SK-N-SH (cell line): ENCODE results near the gene VPS26B. TPM values are rescaled to one million over a fixed set of nuclear protein-coding genes. Genes with fewer than 3 reads are reported as not detected.

Experiments used
- CTCF ChIA-PET: fragments of 300-600, 350-600 bp; formaldehyde crosslinking; extraction: SDS; loops from one replicate; lab custom pipeline; 2021; lab: Yijun Ruan, JAX
- POLR2A ChIA-PET: fragments of 350-600 bp; sonication (Branson Sonifier 250); formaldehyde crosslinking; extraction: SDS; loops from one replicate; lab custom pipeline; 2020; ENCODE audit warnings: antibody characterized with exemption, inconsistent platforms; lab: Yijun Ruan, JAX
- DNase-seq: peaks from one replicate; pipeline ENCODE4 v3.0.0; 2012
- H2AFZ ChIP-seq: fragments of 200-600 bp; sonication (generic); 2 replicates; pipeline ENCODE4 v1.8.1; 2016; ENCODE audit warnings: antibody characterized with exemption, mild to moderate bottlenecking, low read depth
- H3F3A ChIP-seq: fragments of 200-600 bp; sonication (generic); replicated peaks from 2 replicates; pipeline ENCODE3; 2016; ENCODE audit warnings: antibody characterized with exemption, mild to moderate bottlenecking; ENCODE audit not compliant: insufficient read depth
- H3K27ac ChIP-seq, 2 experiments: fragments of 200-500 bp in 1 of 2; fragments of 200-600 bp in 1 of 2; sonication (Bioruptor generic) in 1 of 2; sonication (generic), shearing (Covaris generic) in 1 of 2; 2 replicates each; pipeline versions ENCODE4 v1.5.1 to v1.6.1; 2014 to 2016; ENCODE audit warnings: low read depth in 2 of 2, inconsistent platforms in 1 of 2, low read length in 1 of 2, mild to moderate bottlenecking in 1 of 2, mixed read lengths in 1 of 2
- H3K27me3 ChIP-seq: fragments of 200-600 bp; sonication (generic), shearing (Covaris generic); 2 replicates; pipeline ENCODE4 v1.6.1; 2016; ENCODE audit warnings: mixed run types; ENCODE audit not compliant: insufficient read depth
- H3K36me3 ChIP-seq, 2 experiments: fragments of 200-500 bp in 1 of 2; fragments of 200-600 bp in 1 of 2; sonication (Bioruptor generic) in 1 of 2; sonication (generic) in 1 of 2; replicated peaks in 1 of 2; 2 replicates each; pipeline versions ENCODE3 to v1.5.1; 2014 to 2016; ENCODE audit warnings: low read length in 1 of 2, mild to moderate bottlenecking in 1 of 2; ENCODE audit not compliant: insufficient read depth in 2 of 2, control insufficient read depth in 1 of 2
- H3K4me1 ChIP-seq, 2 experiments: fragments of 200-500 bp in 1 of 2; fragments of 200-600 bp in 1 of 2; sonication (Bioruptor generic) in 1 of 2; sonication (generic), shearing (Covaris generic) in 1 of 2; 2 replicates each; pipeline versions ENCODE4 v1.5.1 to v1.6.1; 2014 to 2016; ENCODE audit warnings: low read depth in 1 of 2, low read length in 1 of 2, mixed run types in 1 of 2; ENCODE audit not compliant: insufficient read depth in 2 of 2, control insufficient read depth in 1 of 2
- H3K4me2 ChIP-seq: fragments of 200-600 bp; sonication (generic), shearing (Covaris generic); 2 replicates; pipeline ENCODE4 v1.6.1; 2017; ENCODE audit warnings: mixed run types
- H3K4me3 ChIP-seq, 2 experiments: fragments of 200-500 bp in 1 of 2; fragments of 200-600 bp in 1 of 2; sonication (Bioruptor generic) in 1 of 2; sonication (generic), shearing (Covaris generic) in 1 of 2; 2 replicates each; pipeline versions ENCODE4 v1.5.1 to v1.8.1; 2014 to 2016; ENCODE audit warnings: low read depth in 2 of 2, inconsistent platforms in 1 of 2, low read length in 1 of 2, mild to moderate bottlenecking in 1 of 2, mixed read lengths in 1 of 2, moderate library complexity in 1 of 2
- H3K79me2 ChIP-seq: fragments of 200-600 bp; sonication (generic); 2 replicates; pipeline ENCODE4 v1.8.1; 2017; ENCODE audit warnings: mild to moderate bottlenecking; ENCODE audit not compliant: insufficient read depth
- H3K9ac ChIP-seq: fragments of 200-600 bp; sonication (generic); 2 replicates; pipeline ENCODE4 v1.6.1; 2017; ENCODE audit warnings: mixed run types
- H3K9me2 ChIP-seq: fragments of 200-600 bp; sonication (generic); 2 replicates; pipeline ENCODE4 v1.6.1; 2017; ENCODE audit warnings: mixed run types
- H3K9me3 ChIP-seq: fragments of 200-600 bp; sonication (generic); 2 replicates; pipeline ENCODE4 v1.6.1; 2017; ENCODE audit warnings: mixed run types, mild to moderate bottlenecking, moderate library complexity
- H4K20me1 ChIP-seq: fragments of 200-600 bp; sonication (generic); 2 replicates; pipeline ENCODE4 v1.6.1; 2017; ENCODE audit warnings: mild to moderate bottlenecking, mixed run types; ENCODE audit not compliant: insufficient read depth
- FOSL2 ChIP-seq: IDR thresholded peaks from 2 replicates; pipeline ENCODE4 v1.4.0; 2012; ENCODE audit warnings: low read depth, mild to moderate bottlenecking, moderate library complexity, borderline replicate concordance
- FOXM1 ChIP-seq: IDR thresholded peaks from 2 replicates; pipeline ENCODE4 v1.4.0; 2012; ENCODE audit warnings: low read depth, mild to moderate bottlenecking
- POLR2AphosphoS5 ChIP-seq: IDR thresholded peaks from 2 replicates; pipeline ENCODE4 v1.6.1; 2012; ENCODE audit warnings: low read depth, low read length
- RCOR1 ChIP-seq: fragments of 150-350 bp; IDR thresholded peaks from 2 replicates; pipeline ENCODE4 v1.6.1; 2017; ENCODE audit warnings: antibody characterized with exemption, low read length
- SIN3A ChIP-seq: IDR thresholded peaks from 2 replicates; pipeline ENCODE4 v1.6.1; 2012; ENCODE audit warnings: low read depth, mild to moderate bottlenecking, low read length, moderate library complexity, borderline replicate concordance
- SMC3 ChIP-seq: IDR thresholded peaks from 2 replicates; pipeline ENCODE4 v1.6.1; 2012; ENCODE audit warnings: low read depth, low read length, improper control_type of control experiment
- WGBS: methylation state at CpG from one replicate; pipeline ENCODE4 v1.1.6; 2017; ENCODE audit warnings: low lambda C conversion rate; 5-methylcytosine and 5-hydroxymethylcytosine counted together
- polyA plus RNA-seq, 3 experiments: library from polyadenylated mRNA; depleted of rRNA; stranded (reverse); fragments of >200 nt; gene quantifications; 2 replicates each; pipeline ENCODE4 v1.2.3, GENCODE V29; 2012
- TF ChIP-seq, protein P1 (sequence below): fragments of 200-600 bp; sonication (generic); IDR thresholded peaks from 2 replicates; pipeline ENCODE4 v1.6.1; 2017; ENCODE audit warnings: antibody characterized with exemption, mild to moderate bottlenecking, moderate library complexity
- TF ChIP-seq, protein P2 (sequence below): IDR thresholded peaks from 2 replicates; pipeline ENCODE4 v1.6.1; 2012; ENCODE audit warnings: mild to moderate bottlenecking, low read depth, low read length, moderate library complexity
- TF ChIP-seq, protein P3 (sequence below): IDR thresholded peaks from 2 replicates; pipeline ENCODE4 v1.4.0; 2012; ENCODE audit warnings: low read depth

VPS26B gene
- polyA plus RNA-seq, 1 of the 3 experiments (the other 2 are of a cell fraction): 53.0 TPM

DNA sequence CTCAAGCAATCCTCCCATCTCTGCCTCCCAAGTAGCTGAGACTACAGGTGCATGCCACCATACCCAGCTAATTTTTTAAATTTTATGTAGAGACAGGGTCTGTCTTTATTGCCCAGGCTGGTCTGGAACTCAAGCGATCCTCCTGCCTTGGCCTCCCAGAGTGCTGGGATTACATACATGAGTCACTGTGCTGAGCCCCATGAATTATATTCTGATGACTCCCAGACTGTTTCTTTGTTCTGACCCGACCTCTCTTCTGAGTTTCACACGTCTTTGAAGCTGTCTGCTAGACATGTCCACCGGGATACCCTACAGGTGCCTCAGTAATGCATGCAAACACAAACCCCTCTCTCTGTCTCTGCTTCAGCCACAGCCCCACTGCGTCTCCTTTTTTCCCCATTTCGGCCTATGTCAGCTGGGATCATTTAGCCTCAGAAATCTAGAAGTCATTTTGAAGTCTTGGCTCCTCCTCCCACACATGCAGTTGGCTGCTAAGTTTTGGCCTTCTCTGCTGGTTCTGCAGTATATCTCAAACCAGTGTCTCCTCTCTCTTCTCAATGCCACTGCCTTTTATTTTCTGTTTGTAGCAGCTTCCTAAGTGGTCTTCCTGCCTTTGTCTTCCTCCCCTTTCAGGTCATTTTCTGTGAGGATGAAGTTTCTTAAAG lies 4.8 kb downstream of the VPS26B start (continued):
- TF ChIP-seq, protein P1, sequence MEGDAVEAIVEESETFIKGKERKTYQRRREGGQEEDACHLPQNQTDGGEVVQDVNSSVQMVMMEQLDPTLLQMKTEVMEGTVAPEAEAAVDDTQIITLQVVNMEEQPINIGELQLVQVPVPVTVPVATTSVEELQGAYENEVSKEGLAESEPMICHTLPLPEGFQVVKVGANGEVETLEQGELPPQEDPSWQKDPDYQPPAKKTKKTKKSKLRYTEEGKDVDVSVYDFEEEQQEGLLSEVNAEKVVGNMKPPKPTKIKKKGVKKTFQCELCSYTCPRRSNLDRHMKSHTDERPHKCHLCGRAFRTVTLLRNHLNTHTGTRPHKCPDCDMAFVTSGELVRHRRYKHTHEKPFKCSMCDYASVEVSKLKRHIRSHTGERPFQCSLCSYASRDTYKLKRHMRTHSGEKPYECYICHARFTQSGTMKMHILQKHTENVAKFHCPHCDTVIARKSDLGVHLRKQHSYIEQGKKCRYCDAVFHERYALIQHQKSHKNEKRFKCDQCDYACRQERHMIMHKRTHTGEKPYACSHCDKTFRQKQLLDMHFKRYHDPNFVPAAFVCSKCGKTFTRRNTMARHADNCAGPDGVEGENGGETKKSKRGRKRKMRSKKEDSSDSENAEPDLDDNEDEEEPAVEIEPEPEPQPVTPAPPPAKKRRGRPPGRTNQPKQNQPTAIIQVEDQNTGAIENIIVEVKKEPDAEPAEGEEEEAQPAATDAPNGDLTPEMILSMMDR: no peak

DNA sequence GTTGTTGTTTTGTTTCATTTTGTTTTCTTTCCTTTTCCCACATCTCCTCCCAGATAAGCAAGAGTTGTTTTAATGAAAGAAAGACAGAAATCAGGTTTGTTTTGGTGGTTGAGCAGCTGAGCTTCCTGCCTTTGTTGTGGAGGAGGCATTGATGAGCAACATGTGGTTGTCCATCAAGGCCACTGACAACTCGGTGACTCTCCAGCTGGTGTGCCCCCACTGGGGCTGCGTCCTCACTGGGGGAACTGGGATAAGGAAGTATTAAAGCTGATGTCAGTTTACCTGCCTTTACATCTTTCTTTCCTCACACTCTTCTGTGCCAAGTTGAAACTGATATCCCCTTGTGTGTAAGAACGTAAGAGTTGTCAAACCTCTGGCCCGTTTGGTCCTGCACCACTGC lies 5.9 kb downstream of the VPS26B start:
- CTCF ChIA-PET: interaction anchor here (0.6 to 1.6 kb wide), 5 partner anchors 14 to 23 kb away, joined by 3 to 5 read pairs (median 4); partner anchors contain the start of gene ACAD8
- H3K4me3 ChIP-seq: no peak overlapping the region
- no peak overlapping the region for H3K9ac ChIP-seq
- no peaks in the 10 kb centered on the region for H3F3A ChIP-seq
- peak overlapping the region in 1 of 2 experiments; percentile 96; a peak in 2 of 4 replicates for H3K27ac ChIP-seq
- H3K36me3 ChIP-seq: peaks cover 7 to 17% of the 10 kb centered on the region in 2 experiments
- H3K9me2 ChIP-seq: no peaks in the 10 kb centered on the region
- H3K4me1 ChIP-seq: peaks cover 6 to 72% of the 10 kb centered on the region in 2 experiments; a peak in 3 of 4 replicates
- no peak overlapping the region for H3K4me2 ChIP-seq
- H4K20me1 ChIP-seq: peaks cover 17% of the 10 kb centered on the region
- no peak for DNase-seq
- H2AFZ ChIP-seq: no peak overlapping the region
- no peak for TF ChIP-seq FOSL2
- no peak for TF ChIP-seq FOXM1
- TF ChIP-seq SIN3A: no peak
- TF ChIP-seq POLR2AphosphoS5: no peak
- TF ChIP-seq, protein P2, sequence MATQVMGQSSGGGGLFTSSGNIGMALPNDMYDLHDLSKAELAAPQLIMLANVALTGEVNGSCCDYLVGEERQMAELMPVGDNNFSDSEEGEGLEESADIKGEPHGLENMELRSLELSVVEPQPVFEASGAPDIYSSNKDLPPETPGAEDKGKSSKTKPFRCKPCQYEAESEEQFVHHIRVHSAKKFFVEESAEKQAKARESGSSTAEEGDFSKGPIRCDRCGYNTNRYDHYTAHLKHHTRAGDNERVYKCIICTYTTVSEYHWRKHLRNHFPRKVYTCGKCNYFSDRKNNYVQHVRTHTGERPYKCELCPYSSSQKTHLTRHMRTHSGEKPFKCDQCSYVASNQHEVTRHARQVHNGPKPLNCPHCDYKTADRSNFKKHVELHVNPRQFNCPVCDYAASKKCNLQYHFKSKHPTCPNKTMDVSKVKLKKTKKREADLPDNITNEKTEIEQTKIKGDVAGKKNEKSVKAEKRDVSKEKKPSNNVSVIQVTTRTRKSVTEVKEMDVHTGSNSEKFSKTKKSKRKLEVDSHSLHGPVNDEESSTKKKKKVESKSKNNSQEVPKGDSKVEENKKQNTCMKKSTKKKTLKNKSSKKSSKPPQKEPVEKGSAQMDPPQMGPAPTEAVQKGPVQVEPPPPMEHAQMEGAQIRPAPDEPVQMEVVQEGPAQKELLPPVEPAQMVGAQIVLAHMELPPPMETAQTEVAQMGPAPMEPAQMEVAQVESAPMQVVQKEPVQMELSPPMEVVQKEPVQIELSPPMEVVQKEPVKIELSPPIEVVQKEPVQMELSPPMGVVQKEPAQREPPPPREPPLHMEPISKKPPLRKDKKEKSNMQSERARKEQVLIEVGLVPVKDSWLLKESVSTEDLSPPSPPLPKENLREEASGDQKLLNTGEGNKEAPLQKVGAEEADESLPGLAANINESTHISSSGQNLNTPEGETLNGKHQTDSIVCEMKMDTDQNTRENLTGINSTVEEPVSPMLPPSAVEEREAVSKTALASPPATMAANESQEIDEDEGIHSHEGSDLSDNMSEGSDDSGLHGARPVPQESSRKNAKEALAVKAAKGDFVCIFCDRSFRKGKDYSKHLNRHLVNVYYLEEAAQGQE: no peak
- TF ChIP-seq, protein P3, sequence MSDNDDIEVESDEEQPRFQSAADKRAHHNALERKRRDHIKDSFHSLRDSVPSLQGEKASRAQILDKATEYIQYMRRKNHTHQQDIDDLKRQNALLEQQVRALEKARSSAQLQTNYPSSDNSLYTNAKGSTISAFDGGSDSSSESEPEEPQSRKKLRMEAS: no peak
- TF ChIP-seq SMC3: no peak
- TF ChIP-seq RCOR1: no peak
- peaks cover 91% of the 10 kb centered on the region for H3K79me2 ChIP-seq
- POLR2A ChIA-PET: no interaction called here
- 90% methylated on average over 4 of the region's 4 CpGs for WGBS
- H3K27me3 ChIP-seq: no peaks in the 10 kb centered on the region
- H3K9me3 ChIP-seq: no peaks in the 10 kb centered on the region
